Effector memory CD4-positive, alpha-beta T cell (primary cell): ENCODE results near the gene ACAD10.

Experiments
- DNase-seq, 3 donors: peaks; one replicate each; pipeline ENCODE4 v3.0.0-alpha.2; 2020
- H3K27ac ChIP-seq: 2 replicates; pipeline ENCODE4 v1.7.0; 2013; ENCODE audit warnings: mild to moderate bottlenecking, low read length, moderate library complexity; ENCODE audit not compliant: insufficient read depth, poor library complexity, severe bottlenecking
- H3K27me3 ChIP-seq: replicated peaks from 2 replicates; pipeline ENCODE4 v1.7.0; 2013; ENCODE audit warnings: mild to moderate bottlenecking, low read length; ENCODE audit not compliant: insufficient read depth, control insufficient read depth, poor library complexity, severe bottlenecking
- H3K36me3 ChIP-seq: 2 replicates; pipeline ENCODE4 v1.7.0; 2013; ENCODE audit warnings: mild to moderate bottlenecking, low read length, moderate library complexity; ENCODE audit not compliant: control insufficient read depth, insufficient read depth
- H3K4me1 ChIP-seq: 2 replicates; pipeline ENCODE4 v1.7.0; 2013; ENCODE audit warnings: low read length, mild to moderate bottlenecking; ENCODE audit not compliant: control insufficient read depth, insufficient read depth, poor library complexity, severe bottlenecking
- H3K4me3 ChIP-seq: 2 replicates; pipeline ENCODE4 v1.7.0; 2013; ENCODE audit warnings: low read length, low read depth, mild to moderate bottlenecking; ENCODE audit not compliant: insufficient read depth, poor library complexity, severe bottlenecking
- H3K9me3 ChIP-seq: 2 replicates; pipeline ENCODE4 v1.7.0; 2013; ENCODE audit warnings: mild to moderate bottlenecking, low read length, moderate library complexity; ENCODE audit not compliant: control insufficient read depth

The ACAD10 gene

GRCh38 chr12:111745211-111745610 lies 59.4 kb downstream of the ACAD10 start:
- DNase-seq, result no peak
- Histone ChIP-seq H3K27me3 (no peaks in the 10 kb centered on the region), H3K9me3 (no peaks in the 10 kb centered on the region), H3K27ac (no peak overlapping the region), H3K36me3 (peaks cover 25% of the 10 kb centered on the region), H3K4me1 (no peaks in the 10 kb centered on the region), H3K4me3 (no peak overlapping the region)

- Histone ChIP-seq H3K27ac (no peak overlapping the region), H3K27me3 (no peaks in the 10 kb centered on the region), H3K36me3 (peaks cover 30% of the 10 kb centered on the region), H3K4me3 (no peak overlapping the region), H3K9me3 (no peaks in the 10 kb centered on the region), H3K4me1 (no peaks in the 10 kb centered on the region)
- DNase-seq, result no peak
Measured at GRCh38 chr12:111747333-111747732, 61.5 kb downstream of the ACAD10 start.

- Histone ChIP-seq H3K36me3 (peaks cover 30% of the 10 kb centered on the region), H3K27me3 (no peaks in the 10 kb centered on the region), H3K4me1 (no peaks in the 10 kb centered on the region), H3K27ac (no peak overlapping the region), H3K4me3 (no peak overlapping the region), H3K9me3 (no peaks in the 10 kb centered on the region)
- no peak for DNase-seq
Measured at GRCh38 chr12:111748151-111748672, 62.4 kb downstream of the ACAD10 start.

- no peak for DNase-seq
- H3K27me3 ChIP-seq, result no peaks in the 10 kb centered on the region
- H3K36me3 ChIP-seq, result peaks cover 35% of the 10 kb centered on the region
- H3K4me1 ChIP-seq, result no peaks in the 10 kb centered on the region
- H3K9me3 ChIP-seq, result no peaks in the 10 kb centered on the region
- H3K4me3 ChIP-seq, result no peak overlapping the region
- no peak overlapping the region for H3K27ac ChIP-seq
Measured at GRCh38 chr12:111748867-111749266, 63.0 kb downstream of the ACAD10 start.

DNA sequence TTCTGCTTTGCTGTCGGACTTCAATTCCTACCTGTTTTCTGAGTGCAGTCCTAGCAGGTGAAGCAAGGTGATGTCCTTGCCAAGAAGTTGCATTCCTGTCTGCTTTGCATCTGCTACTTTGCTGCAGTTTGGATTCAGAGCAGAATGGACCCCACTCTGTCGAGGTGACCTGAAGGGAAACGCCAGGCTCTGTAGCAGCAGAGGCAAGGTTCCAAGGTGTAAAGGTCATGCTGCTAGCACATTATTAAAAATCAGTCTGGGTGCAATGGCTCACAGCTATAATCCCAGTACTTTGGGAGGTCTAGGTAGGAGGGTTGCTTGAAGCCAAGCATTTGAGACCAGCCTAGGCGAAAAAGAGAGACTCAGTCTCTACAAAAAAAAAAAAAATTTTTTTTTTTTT lies 63.5 kb downstream of the ACAD10 start:
- Histone ChIP-seq H3K9me3 (no peaks in the 10 kb centered on the region), H3K27ac (no peak overlapping the region), H3K27me3 (no peaks in the 10 kb centered on the region), H3K4me3 (no peak overlapping the region), H3K36me3 (peaks cover 37% of the 10 kb centered on the region), H3K4me1 (no peaks in the 10 kb centered on the region)
- DNase-seq, result no peak

GRCh38 chr12:111753144-111753881 lies 67.5 kb downstream of the ACAD10 start:
- H3K27ac ChIP-seq, result no peak overlapping the region
- H3K4me1 ChIP-seq, result no peaks in the 10 kb centered on the region
- H3K36me3 ChIP-seq, result peaks cover 34% of the 10 kb centered on the region
- no peaks in the 10 kb centered on the region for H3K9me3 ChIP-seq
- H3K27me3 ChIP-seq, result no peaks in the 10 kb centered on the region
- H3K4me3 ChIP-seq, result no peak overlapping the region
- DNase-seq, result no peak

DNA sequence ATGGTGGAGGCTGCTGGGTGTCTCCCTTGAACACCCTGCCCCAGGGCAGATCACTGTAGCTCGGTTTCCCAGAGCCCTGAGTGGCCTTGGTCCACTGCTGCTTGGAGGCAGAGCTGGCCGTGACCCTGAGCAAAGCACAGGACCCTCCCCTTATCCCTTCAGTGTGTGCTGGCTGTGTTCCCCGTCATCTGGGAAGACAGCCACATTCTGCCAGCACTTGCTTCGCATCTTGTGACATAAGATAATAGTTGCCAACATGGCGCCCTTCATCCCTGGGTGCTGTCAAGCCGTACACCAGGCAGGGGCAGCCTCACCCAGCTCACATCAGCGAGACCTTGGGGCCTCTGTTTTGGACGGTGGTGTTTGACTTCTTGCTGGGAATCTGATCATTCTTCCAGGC lies 68.8 kb downstream of the ACAD10 start:
- Histone ChIP-seq H3K36me3 (peaks cover 28% of the 10 kb centered on the region), H3K4me3 (no peak overlapping the region), H3K27ac (no peak overlapping the region), H3K27me3 (no peaks in the 10 kb centered on the region), H3K4me1 (no peaks in the 10 kb centered on the region), H3K9me3 (no peaks in the 10 kb centered on the region)
- DNase-seq, result no peak

DNA sequence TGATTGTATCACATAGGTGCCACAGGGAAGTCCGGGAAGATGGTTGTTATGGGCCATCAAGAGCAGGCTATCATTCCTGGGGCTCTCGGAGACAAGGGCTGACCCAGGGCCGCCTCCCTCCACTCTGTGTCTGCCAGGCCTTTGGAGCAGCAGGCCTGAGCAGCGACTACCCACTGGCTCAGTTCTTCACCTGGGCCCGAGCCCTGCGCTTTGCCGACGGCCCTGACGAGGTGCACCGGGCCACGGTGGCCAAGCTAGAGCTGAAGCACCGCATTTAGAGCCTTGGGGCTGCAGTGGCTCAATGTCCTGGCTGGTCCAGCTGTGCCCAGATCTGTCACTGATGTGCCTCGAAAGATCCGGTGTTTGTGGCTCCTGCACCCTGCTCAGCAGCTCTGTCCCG lies 70.3 kb downstream of the ACAD10 start:
- Histone ChIP-seq H3K27me3 (no peaks in the 10 kb centered on the region), H3K27ac (no peak overlapping the region), H3K36me3 (peaks cover 22% of the 10 kb centered on the region), H3K4me1 (no peaks in the 10 kb centered on the region), H3K9me3 (no peaks in the 10 kb centered on the region), H3K4me3 (no peak overlapping the region)
- no peak for DNase-seq

- Histone ChIP-seq H3K36me3 (peaks cover 22% of the 10 kb centered on the region), H3K4me3 (no peak overlapping the region), H3K9me3 (no peaks in the 10 kb centered on the region), H3K27ac (no peak overlapping the region), H3K27me3 (no peaks in the 10 kb centered on the region), H3K4me1 (no peaks in the 10 kb centered on the region)
- no peak for DNase-seq
Measured at GRCh38 chr12:111756681-111757080, 70.8 kb downstream of the ACAD10 start.

- DNase-seq, result no peak
- Histone ChIP-seq H3K4me3 (no peak overlapping the region), H3K36me3 (peaks cover 22% of the 10 kb centered on the region), H3K27ac (no peak overlapping the region), H3K27me3 (no peaks in the 10 kb centered on the region), H3K4me1 (no peaks in the 10 kb centered on the region), H3K9me3 (no peaks in the 10 kb centered on the region)
Measured at GRCh38 chr12:111757361-111758119, 71.7 kb downstream of the ACAD10 start.
